Heart left ventricle (tissue), 13 donors: Measurements from ENCODE around the gene SRSF12.

Experiments
- CTCF ChIP-seq, 12 donors: fragments of 200-600 bp; sonication (generic) in 4 of 12; IDR thresholded peaks; one replicate each; pipeline versions ENCODE4 v1.5.0 to v1.8.0; 2018 to 2022; ENCODE audit warnings: antibody characterized with exemption in 12 of 12, mild to moderate bottlenecking in 5 of 12
- POLR2A ChIP-seq, 2 donors: fragments of 450-650 bp; IDR thresholded peaks; one replicate each; pipeline ENCODE4 v1.6.1; 2017; ENCODE audit warnings: antibody characterized with exemption in 2 of 2, mild to moderate bottlenecking in 2 of 2, moderate library complexity in 2 of 2
- donor health status: ischemic (EF 13 %, LVEDD 7.1; RV severe dilation, severe dysfunction).
- donor health status: DM: no; HTN: yes; CAD: no.
- donor health status: DM: no; HTN: no; CAD: no.
- donor health status: ischemic (EF 25% LVEDD 6.9; RV normal size, moderate dysfunction).
- donor health status: ischemic (EF 25% LVEDD 5.7; RV mildly dilated, moderate dysfunction).
- donor health status: ischemic (EF 35%, LVEDD 5.7; RV mildly dilated, moderate dysfunction).
- donor health status: nonischemic (EF 11% LVEDD 7.7; RV severe dilation, severe dysfunction).
- donor health status: DM: yes; HTN: yes; CAD: no.
- donor health status: PGD.
- donor health status: ischemic (EF 29% LVEDD 5.4; RV normal size, mild dysfunction).
- donor health status: nonischemic (EF 23%, LVEDD 6.1; RV moderate dilation, normal function).

GRCh38 chr6:89117211-89118108, at the start of gene SRSF12:
- no peak for TF ChIP-seq CTCF (IDR thresholded peaks at IDR 0.05)
- TF ChIP-seq POLR2A (IDR thresholded peaks at IDR 0.05): no peak
